H1 (cell line): Measurements from ENCODE around the gene CNPY2. TPM values are rescaled to one million over a fixed set of nuclear protein-coding genes. Genes with fewer than 3 reads are reported as not detected.
A peak's percentile ranks its signal among the peaks of the same experiment; 100 is the strongest.

Experiments
- CTCF ChIA-PET: fragments of 300-600 bp; sonication (Branson Sonifier 250); formaldehyde crosslinking; loops from one replicate; lab custom pipeline; 2021; ENCODE audit not compliant: partially characterized antibody; lab: Charles Lee
- POLR2A ChIA-PET: fragments of 300-600 bp; sonication (Branson Sonifier 250); formaldehyde crosslinking; loops from one replicate; lab custom pipeline; 2021; ENCODE audit warnings: inconsistent platforms; ENCODE audit not compliant: partially characterized antibody; lab: Charles Lee
- DNase-seq, 2 experiments: peaks; one replicate each; pipeline versions ENCODE4 v3.0.0 to v3.0.0-alpha.2; 2010 to 2022; ENCODE audit warnings: low spot score in 2 of 2, low read depth in 1 of 2, mixed read lengths in 1 of 2
- FAIRE-seq: peaks from 2 replicates; lab custom pipeline; 2011; peaks lifted over from hg19 to GRCh38; lab: Jason Lieb, UNC
- H2AFZ ChIP-seq: 2 replicates; pipeline ENCODE4 v1.8.1; 2012; ENCODE audit warnings: low read length, inconsistent platforms
- H2AK5ac ChIP-seq: 2 replicates; pipeline ENCODE4 v1.6.1; 2013; ENCODE audit warnings: low read depth, low read length
- H2BK120ac ChIP-seq: replicated peaks from 2 replicates; pipeline ENCODE3; 2013; ENCODE audit warnings: low read depth, low read length, inconsistent platforms
- H2BK12ac ChIP-seq: 2 replicates; pipeline ENCODE4 v1.6.1; 2013; ENCODE audit warnings: low read depth, low read length
- H2BK15ac ChIP-seq: 2 replicates; pipeline ENCODE4 v1.6.1; 2013; ENCODE audit warnings: low read length
- H2BK20ac ChIP-seq: 2 replicates; pipeline ENCODE4 v1.6.1; 2013; ENCODE audit warnings: low read length
- H2BK5ac ChIP-seq: 2 replicates; pipeline ENCODE4 v1.6.1; 2013; ENCODE audit warnings: low read depth, low read length
- H3K14ac ChIP-seq: 2 replicates; pipeline ENCODE4 v1.6.1; 2013; ENCODE audit warnings: inconsistent platforms; ENCODE audit not compliant: insufficient read length
- H3K18ac ChIP-seq: 2 replicates; pipeline ENCODE4 v1.6.1; 2013; ENCODE audit warnings: low read length; ENCODE audit errors: extremely low read depth
- H3K23ac ChIP-seq: 2 replicates; pipeline ENCODE4 v1.6.1; 2013; ENCODE audit warnings: inconsistent platforms; ENCODE audit not compliant: insufficient read length
- H3K23me2 ChIP-seq: 2 replicates; pipeline ENCODE4 v1.6.1; 2013; ENCODE audit warnings: low read depth, low read length
- H3K27ac ChIP-seq: 2 replicates; pipeline ENCODE4 v1.6.1; 2011; ENCODE audit warnings: low read depth, low read length, inconsistent platforms
- H3K27me3 ChIP-seq, 4 experiments: replicated peaks in 1 of 4; 1 replicate in 1 of 4; 2 replicates in 3 of 4; pipeline versions ENCODE4 v1.6.1 to v1.8.1; 2011 to 2013; ENCODE audit warnings: low read length in 3 of 4, mild to moderate bottlenecking in 3 of 4, inconsistent platforms in 2 of 4, mixed read lengths in 2 of 4, moderate library complexity in 1 of 4; ENCODE audit not compliant: control insufficient read depth in 3 of 4, insufficient read depth in 3 of 4; ENCODE audit errors: extremely low read depth in 1 of 4
- H3K36me3 ChIP-seq, 4 experiments: 2 replicates each; pipeline versions ENCODE4 v1.6.1 to v1.8.1; 2011 to 2013; ENCODE audit warnings: mild to moderate bottlenecking in 4 of 4, low read length in 3 of 4, moderate library complexity in 2 of 4, control low read depth in 1 of 4, inconsistent platforms in 1 of 4; ENCODE audit not compliant: insufficient read depth in 4 of 4, control insufficient read depth in 2 of 4
- H3K4ac ChIP-seq: replicated peaks from 2 replicates; pipeline ENCODE3; 2013; ENCODE audit warnings: low read length, low read depth, mixed read lengths, inconsistent platforms; ENCODE audit not compliant: insufficient read length
- H3K4me1 ChIP-seq, 4 experiments: replicated peaks in 1 of 4; 1 replicate in 1 of 4; 2 replicates in 3 of 4; pipeline versions ENCODE4 v1.6.1 to v1.8.1; 2011 to 2013; ENCODE audit warnings: low read length in 3 of 4, inconsistent platforms in 2 of 4, mixed read lengths in 1 of 4; ENCODE audit not compliant: insufficient read depth in 4 of 4, control insufficient read depth in 3 of 4
- H3K4me2 ChIP-seq, 2 experiments: 2 replicates each; pipeline versions ENCODE4 v1.6.1 to v1.8.1; 2011 to 2013; ENCODE audit warnings: low read depth in 2 of 2, low read length in 2 of 2, control low read depth in 1 of 2, inconsistent platforms in 1 of 2, mild to moderate bottlenecking in 1 of 2; ENCODE audit not compliant: insufficient read depth in 1 of 2
- H3K4me3 ChIP-seq, 4 experiments: fragments of 200-600, 300-600 bp in 1 of 4; sonication (generic), shearing (Covaris generic), sonication (Bioruptor Twin) in 1 of 4; 2 replicates each; pipeline versions ENCODE4 v1.5.1 to v1.8.1; 2011 to 2016; ENCODE audit warnings: low read length in 4 of 4, low read depth in 3 of 4, control low read depth in 2 of 4, inconsistent platforms in 2 of 4, mild to moderate bottlenecking in 2 of 4, mixed read lengths in 1 of 4, moderate library complexity in 1 of 4; ENCODE audit not compliant: insufficient read depth in 2 of 4; ENCODE audit errors: extremely low read depth in 1 of 4
- H3K56ac ChIP-seq: replicated peaks from 2 replicates; pipeline ENCODE3; 2013; ENCODE audit warnings: low read depth, mild to moderate bottlenecking, mixed read lengths, low read length, inconsistent platforms; ENCODE audit not compliant: insufficient read length
- H3K79me1 ChIP-seq: 2 replicates; pipeline ENCODE4 v1.6.1; 2013; ENCODE audit warnings: low read depth, low read length, control low read depth
- H3K79me2 ChIP-seq, 2 experiments: 2 replicates each; pipeline versions ENCODE4 v1.6.1 to v1.8.1; 2012 to 2013; ENCODE audit warnings: low read length in 2 of 2, mild to moderate bottlenecking in 2 of 2, inconsistent platforms in 1 of 2; ENCODE audit not compliant: insufficient read depth in 2 of 2, control insufficient read depth in 1 of 2
- H3K9ac ChIP-seq, 4 experiments: replicated peaks in 1 of 4; 1 replicate in 1 of 4; 2 replicates in 3 of 4; pipeline versions ENCODE4 v1.6.1 to v1.8.1; 2011 to 2013; ENCODE audit warnings: low read depth in 3 of 4, low read length in 3 of 4, control low read depth in 2 of 4, mild to moderate bottlenecking in 2 of 4, moderate library complexity in 2 of 4, inconsistent platforms in 1 of 4; ENCODE audit errors: extremely low read depth in 1 of 4
- H3K9me3 ChIP-seq, 2 experiments: 2 replicates each; pipeline versions ENCODE4 v1.6.1 to v1.8.1; 2012 to 2013; ENCODE audit warnings: mild to moderate bottlenecking in 2 of 2, moderate library complexity in 2 of 2, control low read depth in 1 of 2, inconsistent platforms in 1 of 2, low read depth in 1 of 2, low read length in 1 of 2, mixed read lengths in 1 of 2; ENCODE audit not compliant: insufficient read depth in 2 of 2
- H4K20me1 ChIP-seq, 2 experiments: replicated peaks in 1 of 2; 2 replicates each; pipeline versions ENCODE3 to v1.8.1; 2011 to 2013; ENCODE audit warnings: inconsistent platforms in 2 of 2, low read length in 2 of 2, mild to moderate bottlenecking in 1 of 2; ENCODE audit not compliant: insufficient read depth in 2 of 2, control insufficient read depth in 1 of 2
- H4K5ac ChIP-seq: 2 replicates; pipeline ENCODE4 v1.6.1; 2013; ENCODE audit warnings: low read length, low read depth, mixed read lengths, inconsistent platforms; ENCODE audit not compliant: insufficient read length
- H4K8ac ChIP-seq: 2 replicates; pipeline ENCODE4 v1.8.0; 2013; ENCODE audit warnings: mild to moderate bottlenecking, moderate library complexity, low read length, inconsistent platforms; ENCODE audit not compliant: insufficient read depth; ENCODE audit errors: extremely low read depth
- H4K91ac ChIP-seq: replicated peaks from 2 replicates; pipeline ENCODE3; 2013; ENCODE audit warnings: low read length, mixed read lengths, inconsistent platforms; ENCODE audit not compliant: insufficient read length
- CBX8 ChIP-seq: fragments of 300-800, 300-1000 bp; sonication (generic); IDR thresholded peaks from 2 replicates; pipeline ENCODE4 v1.7.1; 2016; ENCODE audit warnings: low read depth, low read length, borderline replicate concordance
- CTBP2 ChIP-seq: IDR thresholded peaks from 2 replicates; pipeline ENCODE4 v1.7.0; 2011; ENCODE audit warnings: borderline replicate concordance, mild to moderate bottlenecking, moderate library complexity, mixed read lengths, low read length; ENCODE audit not compliant: insufficient read depth, insufficient read length
- KDM1A ChIP-seq: fragments of 200-600, 300-600 bp; sonication (generic); IDR thresholded peaks from 2 replicates; pipeline ENCODE4 v1.7.1; 2016; ENCODE audit warnings: mild to moderate bottlenecking, low read length, borderline replicate concordance
- KDM4A ChIP-seq: IDR thresholded peaks from one replicate; pipeline ENCODE4 v1.7.1; 2012; ENCODE audit warnings: low read depth, mild to moderate bottlenecking, moderate library complexity, low read length, inconsistent platforms; ENCODE audit not compliant: severe bottlenecking
- MAFK ChIP-seq: IDR thresholded peaks from 2 replicates; pipeline ENCODE4 v1.6.1; 2012; ENCODE audit warnings: low read depth, mild to moderate bottlenecking, improper control_type of control experiment, low read length
- PHF8 ChIP-seq: fragments of 200-600 bp; sonication (generic); conservative IDR thresholded peaks from 2 replicates; pipeline ENCODE4 v1.7.1; 2012; ENCODE audit warnings: low read depth, mild to moderate bottlenecking, inconsistent platforms, low read length, moderate library complexity
- POLR2A ChIP-seq, 2 experiments: IDR thresholded peaks; 1 replicate in 1 of 2; 2 replicates in 1 of 2; pipeline ENCODE4 v1.6.1; 2011; ENCODE audit warnings: low read depth in 2 of 2, low read length in 2 of 2, mild to moderate bottlenecking in 2 of 2; ENCODE audit errors: control extremely low read depth in 1 of 2
- SIRT6 ChIP-seq: IDR thresholded peaks from one replicate; pipeline ENCODE4 v1.7.1; 2012; ENCODE audit warnings: low read length, inconsistent platforms
- SUZ12 ChIP-seq: fragments of 200-600 bp; sonication (generic); IDR thresholded peaks from 2 replicates; pipeline ENCODE4 v1.6.1; 2012; ENCODE audit warnings: mild to moderate bottlenecking, inconsistent platforms, low read length, moderate library complexity, mixed read lengths
- TEAD4 ChIP-seq: IDR thresholded peaks from 2 replicates; pipeline ENCODE4 v1.6.1; 2012; ENCODE audit warnings: low read depth, low read length, inconsistent platforms, mixed read lengths
- WGBS, 2 experiments: shearing (Covaris generic) in 1 of 2; methylation state at CpG; one replicate each; pipeline versions ENCODE4 v1.1.6 to v1.1.7; 2013 to 2015; ENCODE audit warnings: low lambda C conversion rate in 2 of 2, mixed read lengths in 2 of 2, inconsistent platforms in 1 of 2, low coverage in 1 of 2, missing lambda C conversion rate in 1 of 2; ENCODE audit not compliant: insufficient replicate concordance in 2 of 2, insufficient coverage in 1 of 2, insufficient read length in 1 of 2; ENCODE audit errors: extremely low coverage in 1 of 2, missing lambda C conversion rate in 1 of 2; 5-methylcytosine and 5-hydroxymethylcytosine counted together
- polyA plus RNA-seq, 7 experiments: library from polyadenylated mRNA; depleted of rRNA in 3 of 7; stranded (reverse) in 5 of 7; unstranded in 2 of 7; fragments of >200 nt in 5 of 7; fragments of 200-250 nt in 2 of 7; gene quantifications; 1 replicate in 5 of 7; 2 replicates in 1 of 7; 4 replicates in 1 of 7; pipeline versions ENCODE4 v1.2.1 to v1.2.3, GENCODE V29; 2011 to 2013; ENCODE audit warnings: missing spikeins in 2 of 7, mixed read lengths in 2 of 7
- total RNA-seq: library from RNA; stranded (reverse); fragmentation: NEBNext Ultra II Directional; extraction: Animal tissue kit (Norgen Biotek cat#: 25700); gene quantifications from 2 replicates; pipeline ENCODE4 v1.2.1, GENCODE V29; 2021
- TF ChIP-seq, protein P1 (sequence below): IDR thresholded peaks from 2 replicates; pipeline ENCODE4 v1.6.1; 2012; ENCODE audit warnings: inconsistent platforms
- TF ChIP-seq, protein P2 (sequence below): IDR thresholded peaks from 2 replicates; pipeline ENCODE4 v1.6.1; 2011; ENCODE audit warnings: low read length, improper control_type of control experiment

Gene CNPY2
- total and polyA plus RNA-seq, 2 of the 8 experiments (the other 6 are each of a cell fraction or from before 2014, with no cell fraction given) = 203 to 281 TPM

DNA sequence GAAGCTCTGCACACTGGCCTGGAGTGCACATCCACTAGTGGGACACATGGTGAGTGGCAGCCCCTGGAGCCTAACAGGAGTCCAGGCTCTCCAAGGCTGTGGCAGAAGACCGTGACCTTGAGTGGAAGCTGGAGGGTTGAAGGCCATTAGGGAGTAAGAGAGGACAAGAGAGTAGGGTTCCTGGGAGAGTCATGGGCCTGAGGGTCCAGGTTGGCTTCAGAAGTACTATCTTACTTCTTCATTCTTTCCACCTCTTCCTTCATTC is 23.3 kb upstream of the CNPY2 start:
- H2AK5ac ChIP-seq = no peak overlapping the region; the same call in 1 of the 2 replicates
- peaks cover 0 to 10% (median 8%) of the 10 kb centered on the region in 4 experiments; a peak in 5 of 8 replicates for H3K36me3 ChIP-seq
- peaks cover 9 to 18% (median 13%) of the 10 kb centered on the region in 4 experiments for H3K4me1 ChIP-seq
- H2BK12ac ChIP-seq = peak overlapping the region; percentile 96
- 0 out of 2 replicates have a peak overlapping the region, but pooled peaks have one; percentile 37 for H4K8ac ChIP-seq
- no peak overlapping the region for H3K56ac ChIP-seq
- H3K4me3 ChIP-seq = peak overlapping the region in 2 of 4 experiments; percentile 17 to 29; a peak in 4 of 8 replicates
- peak overlapping the region; percentile 79; the same call in 1 of the 2 replicates for H2BK5ac ChIP-seq
- no peak overlapping the region for H3K4ac ChIP-seq
- peak overlapping the region; percentile 88 for H4K91ac ChIP-seq
- TF ChIP-seq, protein P1, sequence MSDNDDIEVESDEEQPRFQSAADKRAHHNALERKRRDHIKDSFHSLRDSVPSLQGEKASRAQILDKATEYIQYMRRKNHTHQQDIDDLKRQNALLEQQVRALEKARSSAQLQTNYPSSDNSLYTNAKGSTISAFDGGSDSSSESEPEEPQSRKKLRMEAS = no peak
- TF ChIP-seq, protein P2, sequence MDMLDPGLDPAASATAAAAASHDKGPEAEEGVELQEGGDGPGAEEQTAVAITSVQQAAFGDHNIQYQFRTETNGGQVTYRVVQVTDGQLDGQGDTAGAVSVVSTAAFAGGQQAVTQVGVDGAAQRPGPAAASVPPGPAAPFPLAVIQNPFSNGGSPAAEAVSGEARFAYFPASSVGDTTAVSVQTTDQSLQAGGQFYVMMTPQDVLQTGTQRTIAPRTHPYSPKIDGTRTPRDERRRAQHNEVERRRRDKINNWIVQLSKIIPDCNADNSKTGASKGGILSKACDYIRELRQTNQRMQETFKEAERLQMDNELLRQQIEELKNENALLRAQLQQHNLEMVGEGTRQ = no peak
- no peak for TF ChIP-seq KDM4A
- no peak for TF ChIP-seq KDM1A
- TF ChIP-seq SIRT6 = no peak
- no peak for TF ChIP-seq MAFK
- no peak for TF ChIP-seq SUZ12
- no peak for TF ChIP-seq POLR2A (IDR thresholded peaks at IDR 0.05; ENCODE audit: control extremely low read depth in 1 of 2, low read depth in 2 of 2, low read length in 2 of 2)
- no peak for TF ChIP-seq CBX8
- no peak for TF ChIP-seq PHF8
- TF ChIP-seq TEAD4 = no peak
- no peak for TF ChIP-seq CTBP2
- H4K5ac ChIP-seq = no peak overlapping the region
- ChIA-PET POLR2A (interaction anchor here (0.7 to 7.2 kb wide), 14 partner anchors 8 to 181 kb away, joined by 3 to 55 read pairs (median 4); partner anchors contain the start of genes CNPY2, MYL6, RNF41 and STAT2), CTCF (interaction anchor here (1.5 to 2.9 kb wide), 3 partner anchors 10 to 130 kb away, joined by 3 to 13 read pairs (median 7); partner anchors contain the start of gene SPRYD4)
- no peak overlapping the region; the same call in 1 of the 2 replicates for H3K27ac ChIP-seq
- H2BK15ac ChIP-seq = peak overlapping the region; percentile 34; the same call in 1 of the 2 replicates
- H3K18ac ChIP-seq = peak overlapping the region; percentile 72; the same call in 1 of the 2 replicates
- DNase-seq (no peak), FAIRE-seq (no peak)
- no peaks in the 10 kb centered on the region for H3K79me1 ChIP-seq
- H3K79me2 ChIP-seq = no peaks in the 10 kb centered on the region
- peak overlapping the region; percentile 77 for H2BK20ac ChIP-seq
- no peak overlapping the region for H2BK120ac ChIP-seq
- H3K14ac ChIP-seq = peak overlapping the region; percentile 8
- no peaks in the 10 kb centered on the region for H3K27me3 ChIP-seq
- no peaks in the 10 kb centered on the region for H3K23me2 ChIP-seq
- no peak overlapping the region for H2AFZ ChIP-seq
- 90% methylated on average over 1 of the region's 1 CpG; no CpG with 5 or more reads in 1 of the 2 experiments for WGBS, 2 experiments
- H4K20me1 ChIP-seq = no peaks in the 10 kb centered on the region
- H3K23ac ChIP-seq = no peak overlapping the region
- no peaks in the 10 kb centered on the region for H3K9me3 ChIP-seq
- peak overlapping the region in 2 of 4 experiments; percentile 22 to 42; a peak in 4 of 7 replicates for H3K9ac ChIP-seq
- peak overlapping the region; percentile 52 to 59 for H3K4me2 ChIP-seq
